Mucosa of descending colon (tissue), 3 donors: ENCODE measurements around the gene FARP1. TPM values are rescaled to one million over a fixed set of nuclear protein-coding genes. Genes with fewer than 3 reads are reported as not detected.

Experiments used
- ATAC-seq: fragments of 200-7000 bp; cut with Tn5 transposase; one replicate; pipeline ENCODE4 v1.9.1; 2020; ENCODE audit warnings: mild to moderate bottlenecking, moderate library complexity
- DNase-seq, 3 donors: peaks; one replicate each; pipeline ENCODE4 v3.0.0-alpha.2; 2020
- H3K36me3 ChIP-seq: fragments of 200-600 bp; one replicate; pipeline ENCODE4 v1.8.0; 2021; ENCODE audit warnings: low read depth, mild to moderate bottlenecking
- H3K4me1 ChIP-seq: fragments of 200-600 bp; one replicate; pipeline ENCODE4 v1.8.0; 2021; ENCODE audit warnings: low read depth, mild to moderate bottlenecking
- H3K4me3 ChIP-seq: fragments of 200-600 bp; one replicate; pipeline ENCODE4 v1.8.0; 2021; ENCODE audit warnings: mild to moderate bottlenecking
- H3K9me3 ChIP-seq: fragments of 200-600 bp; one replicate; pipeline ENCODE4 v1.8.0; 2021; ENCODE audit warnings: mild to moderate bottlenecking
- CTCF ChIP-seq: fragments of 200-600 bp; IDR thresholded peaks from one replicate; pipeline ENCODE4 v1.8.0; 2022; ENCODE audit warnings: antibody characterized with exemption, mild to moderate bottlenecking
- intact Hi-C, 2 donors: fragments of 100-400 bp; cut with DNase I in 1 of 2; cut with micrococcal nuclease in 1 of 2; formaldehyde crosslinking; loops; one replicate each; pipeline versions ENCODE4 v1.11.0 to v1.11.1; 2022; cut with DNase I, micrococcal nuclease
- total RNA-seq, 3 donors: library from RNA; stranded (reverse); fragmentation: NEBNext Ultra II Directional in 2 of 3; extraction: Animal tissue kit (Norgen Biotek cat#: 25700) in 2 of 3; gene quantifications; one replicate each; pipeline versions ENCODE4 v1.2.1 to v1.2.4, GENCODE V29; 2021 to 2023
- donor health status: DM: no; HTN: no; CAD: no; lungs with moderate emphysema.
- donor health status: DM: no; HTN: no; CAD: no.
- donor health status: DM: no; HTN: yes; CAD: no.

FARP1 gene
- total RNA-seq, 3 donors from 2014 or later = 44.4 to 111 (median 53.6) TPM

GRCh38 chr13:98457053-98457452 lies 314.2 kb downstream of the FARP1 start:
- H3K4me1 ChIP-seq = no peaks in the 10 kb centered on the region
- ATAC-seq (no peak), DNase-seq (no peak)
- no peaks in the 10 kb centered on the region for H3K9me3 ChIP-seq
- intact Hi-C loops = no loop called here
- H3K4me3 ChIP-seq = no peak overlapping the region
- no peak for TF ChIP-seq CTCF
- peaks cover 8% of the 10 kb centered on the region for H3K36me3 ChIP-seq

GRCh38 chr13:98458431-98458830 lies 315.5 kb downstream of the FARP1 start:
- Histone ChIP-seq H3K4me1 (no peaks in the 10 kb centered on the region), H3K4me3 (no peak overlapping the region), H3K36me3 (peaks cover 8% of the 10 kb centered on the region), H3K9me3 (no peaks in the 10 kb centered on the region)
- intact Hi-C loops = no loop called here
- DNase-seq = no peak
- no peak for TF ChIP-seq CTCF
- ATAC-seq = no peak

- ATAC-seq (no peak), DNase-seq (no peak)
- Histone ChIP-seq H3K4me3 (no peak overlapping the region), H3K9me3 (no peaks in the 10 kb centered on the region), H3K4me1 (no peaks in the 10 kb centered on the region), H3K36me3 (peaks cover 8% of the 10 kb centered on the region)
- no peak for TF ChIP-seq CTCF
- intact Hi-C loops = no loop called here
These were observed 316.3 kb downstream of the FARP1 start for GRCh38 chr13:98459171-98459681.

GRCh38 chr13:98459721-98460370 lies 317.0 kb downstream of the FARP1 start:
- Histone ChIP-seq H3K9me3 (no peaks in the 10 kb centered on the region), H3K36me3 (peaks cover 8% of the 10 kb centered on the region), H3K4me1 (no peaks in the 10 kb centered on the region), H3K4me3 (no peak overlapping the region)
- intact Hi-C loops = no loop called here
- DNase-seq (no peak), ATAC-seq (no peak)
- TF ChIP-seq CTCF = no peak

- no peak for DNase-seq
- no peaks in the 10 kb centered on the region for H3K4me1 ChIP-seq
- peaks cover 8% of the 10 kb centered on the region for H3K36me3 ChIP-seq
- no peak for TF ChIP-seq CTCF
- no peak for ATAC-seq
- intact Hi-C loops = no loop called here
- no peak overlapping the region for H3K4me3 ChIP-seq
- no peaks in the 10 kb centered on the region for H3K9me3 ChIP-seq
These were observed 317.6 kb downstream of the FARP1 start for GRCh38 chr13:98460516-98460915.
